Measurements from ENCODE around the gene EZR.

EZR gene

GRCh38 chr6:158863646-158864045 is 44.5 kb upstream of the EZR start:
- H3K27ac ChIP-seq (ENCODE audit: low read length): no peak overlapping the region

GRCh38 chr6:158861686-158862381 is 42.7 kb upstream of the EZR start:
- Histone ChIP-seq H3K36me3 (replicated peaks; ENCODE audit: low read depth, low read length) (no peaks in the 10 kb centered on the region), H3K9me3 (ENCODE audit: insufficient read depth, low read length) (no peaks in the 10 kb centered on the region), H4K20me1 (ENCODE audit: insufficient read depth, low read length) (no peaks in the 10 kb centered on the region), H3K4me3 (ENCODE audit: low read length) (no peak overlapping the region), H3K27me3 (ENCODE audit: low read depth, low read length) (peaks cover 14% of the 10 kb centered on the region), H3K4me2 (ENCODE audit: low read length) (no peak overlapping the region), H3K79me2 (ENCODE audit: low read length) (no peaks in the 10 kb centered on the region), H3K27ac (ENCODE audit: low read length) (no peak overlapping the region), H2AFZ (ENCODE audit: low read depth, low read length) (no peak overlapping the region), H3K9ac (ENCODE audit: low read length) (no peak overlapping the region), H3K4me1 (ENCODE audit: low read length) (peaks cover 20% of the 10 kb centered on the region)
- TF ChIP-seq EZH2phosphoT487 (IDR thresholded peaks at IDR 0.05; ENCODE audit: low read depth): no peak
- TF ChIP-seq, protein P1, sequence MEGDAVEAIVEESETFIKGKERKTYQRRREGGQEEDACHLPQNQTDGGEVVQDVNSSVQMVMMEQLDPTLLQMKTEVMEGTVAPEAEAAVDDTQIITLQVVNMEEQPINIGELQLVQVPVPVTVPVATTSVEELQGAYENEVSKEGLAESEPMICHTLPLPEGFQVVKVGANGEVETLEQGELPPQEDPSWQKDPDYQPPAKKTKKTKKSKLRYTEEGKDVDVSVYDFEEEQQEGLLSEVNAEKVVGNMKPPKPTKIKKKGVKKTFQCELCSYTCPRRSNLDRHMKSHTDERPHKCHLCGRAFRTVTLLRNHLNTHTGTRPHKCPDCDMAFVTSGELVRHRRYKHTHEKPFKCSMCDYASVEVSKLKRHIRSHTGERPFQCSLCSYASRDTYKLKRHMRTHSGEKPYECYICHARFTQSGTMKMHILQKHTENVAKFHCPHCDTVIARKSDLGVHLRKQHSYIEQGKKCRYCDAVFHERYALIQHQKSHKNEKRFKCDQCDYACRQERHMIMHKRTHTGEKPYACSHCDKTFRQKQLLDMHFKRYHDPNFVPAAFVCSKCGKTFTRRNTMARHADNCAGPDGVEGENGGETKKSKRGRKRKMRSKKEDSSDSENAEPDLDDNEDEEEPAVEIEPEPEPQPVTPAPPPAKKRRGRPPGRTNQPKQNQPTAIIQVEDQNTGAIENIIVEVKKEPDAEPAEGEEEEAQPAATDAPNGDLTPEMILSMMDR (IDR thresholded peaks at IDR 0.05; ENCODE audit: low read depth, low read length): no peak

More at GRCh38 chr6:158863646-158864045, 44.5 kb upstream of the EZR start:
- TF ChIP-seq EZH2phosphoT487 (IDR thresholded peaks at IDR 0.05; ENCODE audit: low read depth): no peak
- Histone ChIP-seq H3K4me2 (ENCODE audit: low read length) (no peak overlapping the region), H3K36me3 (replicated peaks; ENCODE audit: low read depth, low read length) (no peaks in the 10 kb centered on the region), H3K9ac (ENCODE audit: low read length) (no peak overlapping the region), H3K79me2 (ENCODE audit: low read length) (no peaks in the 10 kb centered on the region), H4K20me1 (ENCODE audit: insufficient read depth, low read length) (no peaks in the 10 kb centered on the region), H3K4me3 (ENCODE audit: low read length) (no peak overlapping the region), H3K9me3 (ENCODE audit: insufficient read depth, low read length) (peaks cover under 1% of the 10 kb centered on the region; the same call in 1 of the 2 replicates), H3K27me3 (ENCODE audit: low read depth, low read length) (peaks cover 14% of the 10 kb centered on the region), H2AFZ (ENCODE audit: low read depth, low read length) (no peak overlapping the region), H3K4me1 (ENCODE audit: low read length) (peaks cover 38% of the 10 kb centered on the region)

GRCh38 chr6:158860279-158860865 is 41.2 kb upstream of the EZR start:
- H3K4me1 ChIP-seq (ENCODE audit: low read length): peaks cover 6% of the 10 kb centered on the region
- H2AFZ ChIP-seq (ENCODE audit: low read depth, low read length): no peak overlapping the region

GRCh38 chr6:158856261-158856660 is 37.1 kb upstream of the EZR start:
- TF ChIP-seq, protein P1 (IDR thresholded peaks at IDR 0.05; ENCODE audit: low read depth, low read length): no peak
- TF ChIP-seq EZH2phosphoT487 (IDR thresholded peaks at IDR 0.05; ENCODE audit: low read depth): no peak
- Histone ChIP-seq H3K27ac (ENCODE audit: low read length) (no peak overlapping the region), H3K36me3 (replicated peaks; ENCODE audit: low read depth, low read length) (no peaks in the 10 kb centered on the region)

More at GRCh38 chr6:158860279-158860865, 41.2 kb upstream of the EZR start:
- TF ChIP-seq EZH2phosphoT487 (IDR thresholded peaks at IDR 0.05; ENCODE audit: low read depth): no peak
- TF ChIP-seq, protein P1 (IDR thresholded peaks at IDR 0.05; ENCODE audit: low read depth, low read length): no peak
- Histone ChIP-seq H3K27ac (ENCODE audit: low read length) (no peak overlapping the region), H3K4me3 (ENCODE audit: low read length) (no peak overlapping the region), H4K20me1 (ENCODE audit: insufficient read depth, low read length) (no peaks in the 10 kb centered on the region), H3K9ac (ENCODE audit: low read length) (no peak overlapping the region), H3K36me3 (replicated peaks; ENCODE audit: low read depth, low read length) (no peaks in the 10 kb centered on the region), H3K79me2 (ENCODE audit: low read length) (no peaks in the 10 kb centered on the region), H3K9me3 (ENCODE audit: insufficient read depth, low read length) (no peaks in the 10 kb centered on the region), H3K4me2 (ENCODE audit: low read length) (no peak overlapping the region), H3K27me3 (ENCODE audit: low read depth, low read length) (peaks cover 14% of the 10 kb centered on the region)

More at GRCh38 chr6:158856261-158856660, 37.1 kb upstream of the EZR start:
- H3K9me3 ChIP-seq (ENCODE audit: insufficient read depth, low read length): no peaks in the 10 kb centered on the region
- no peaks in the 10 kb centered on the region for H3K27me3 ChIP-seq (ENCODE audit: low read depth, low read length)
- no peaks in the 10 kb centered on the region for H4K20me1 ChIP-seq (ENCODE audit: insufficient read depth, low read length)
- no peak overlapping the region for H3K4me2 ChIP-seq (ENCODE audit: low read length)
- H2AFZ ChIP-seq (ENCODE audit: low read depth, low read length): no peak overlapping the region
- H3K4me1 ChIP-seq (ENCODE audit: low read length): peaks cover 24% of the 10 kb centered on the region
- no peak overlapping the region for H3K4me3 ChIP-seq (ENCODE audit: low read length)
- H3K79me2 ChIP-seq (ENCODE audit: low read length): no peaks in the 10 kb centered on the region
- no peak overlapping the region for H3K9ac ChIP-seq (ENCODE audit: low read length)

Measured in OCI-LY3 (cell line).